Body of pancreas (tissue), 4 donors: ENCODE data around the gene IFI27L2. TPM values are rescaled to one million over a fixed set of nuclear protein-coding genes. Genes with fewer than 3 reads are reported as not detected.

ENCODE experiments used
- ATAC-seq: fragments of 150-250 bp; one replicate; pipeline ENCODE4 v1.9.1; 2016
- DNase-seq, 4 donors: peaks; one replicate each; pipeline ENCODE4 v3.0.0-alpha.2; 2019
- H3K27ac ChIP-seq, 4 donors: fragments of 200-600 bp; sonication (generic); 1 replicate in 3 of 4; 2 replicates in 1 of 4; pipeline versions ENCODE4 v1.5.1 to v1.6.1; 2016 to 2019; ENCODE audit warnings: mild to moderate bottlenecking in 1 of 4, mixed read lengths in 1 of 4, moderate library complexity in 1 of 4
- H3K27me3 ChIP-seq, 2 donors: fragments of 200-600 bp; sonication (generic); one replicate each; pipeline ENCODE4 v1.6.0; 2016; ENCODE audit warnings: mild to moderate bottlenecking in 1 of 2
- H3K36me3 ChIP-seq, 2 donors: fragments of 200-600 bp; sonication (generic); replicated peaks in 1 of 2; 2 replicates each; pipeline ENCODE4 v1.5.1; 2016; ENCODE audit warnings: low read depth in 2 of 2; ENCODE audit not compliant: insufficient read depth in 1 of 2
- H3K4me1 ChIP-seq: fragments of 200-600 bp; sonication (generic); one replicate; pipeline ENCODE4 v1.6.0; 2016
- H3K4me3 ChIP-seq, 2 donors: fragments of 200-600 bp; sonication (generic); 1 replicate in 1 of 2; 2 replicates in 1 of 2; pipeline ENCODE4 v1.5.1; 2016 to 2019
- H3K9me3 ChIP-seq, 3 donors: fragments of 200-600 bp; sonication (generic); 1 replicate in 2 of 3; 2 replicates in 1 of 3; pipeline ENCODE4 v1.5.1; 2016
- POLR2A ChIP-seq, 3 donors: fragments of 450-650 bp; IDR thresholded peaks; one replicate each; pipeline ENCODE4 v1.6.1; 2016; ENCODE audit warnings: antibody characterized with exemption in 3 of 3, mild to moderate bottlenecking in 2 of 3
- WGBS, 2 donors: methylation state at CpG; one replicate each; pipeline ENCODE4 v1.1.5; 2017; 5-methylcytosine and 5-hydroxymethylcytosine counted together
- intact Hi-C: fragments of 100-400 bp; cut with DNase I; formaldehyde crosslinking; loops from one replicate; pipeline ENCODE4 v1.15.1; 2023
- total RNA-seq, 2 donors: library from RNA; depleted of rRNA; stranded (reverse); fragments of >200 nt; gene quantifications; one replicate each; pipeline ENCODE4 v1.1.0, GENCODE V29; 2016
- TF ChIP-seq, protein P1 (sequence below), 7 experiments: fragments of 450-650 bp in 4 of 7; fragments of 200-600 bp in 3 of 7; sonication (generic) in 3 of 7; IDR thresholded peaks; one replicate each; pipeline ENCODE4 v1.5.1; 2016 to 2019; ENCODE audit warnings: antibody characterized with exemption in 7 of 7

IFI27L2 gene
- total RNA-seq, 2 donors from 2014 or later, result 12.7 to 66.3 TPM

DNA sequence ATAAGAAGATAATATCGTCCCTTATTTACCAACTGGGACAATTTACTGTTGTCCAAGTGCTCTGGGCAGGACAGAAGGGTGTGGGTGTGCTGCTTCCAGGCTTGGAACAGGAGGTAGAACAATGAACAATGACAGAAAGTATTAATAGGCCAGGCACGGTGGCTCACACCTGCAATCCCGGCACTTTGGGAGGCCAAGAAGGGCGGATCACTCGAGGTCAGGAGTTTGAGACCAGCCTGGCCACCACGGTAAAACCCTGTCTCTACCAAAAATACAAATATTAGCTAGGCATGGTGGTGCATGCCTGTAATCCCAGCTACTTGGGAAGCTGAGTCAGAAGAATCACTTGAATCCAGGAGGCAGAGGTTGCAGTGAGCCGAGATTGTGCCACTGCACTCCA lies 16.3 kb downstream of the IFI27L2 start:
- Histone ChIP-seq H3K27me3 (no peaks in the 10 kb centered on the region), H3K4me3 (no peak overlapping the region), H3K9me3 (no peaks in the 10 kb centered on the region), H3K36me3 (no peaks in the 10 kb centered on the region), H3K27ac (peak overlapping the region in 1 of 4 donors; percentile 14), H3K4me1 (peaks cover 9% of the 10 kb centered on the region)
- no peak for DNase-seq
- TF ChIP-seq, protein P1, sequence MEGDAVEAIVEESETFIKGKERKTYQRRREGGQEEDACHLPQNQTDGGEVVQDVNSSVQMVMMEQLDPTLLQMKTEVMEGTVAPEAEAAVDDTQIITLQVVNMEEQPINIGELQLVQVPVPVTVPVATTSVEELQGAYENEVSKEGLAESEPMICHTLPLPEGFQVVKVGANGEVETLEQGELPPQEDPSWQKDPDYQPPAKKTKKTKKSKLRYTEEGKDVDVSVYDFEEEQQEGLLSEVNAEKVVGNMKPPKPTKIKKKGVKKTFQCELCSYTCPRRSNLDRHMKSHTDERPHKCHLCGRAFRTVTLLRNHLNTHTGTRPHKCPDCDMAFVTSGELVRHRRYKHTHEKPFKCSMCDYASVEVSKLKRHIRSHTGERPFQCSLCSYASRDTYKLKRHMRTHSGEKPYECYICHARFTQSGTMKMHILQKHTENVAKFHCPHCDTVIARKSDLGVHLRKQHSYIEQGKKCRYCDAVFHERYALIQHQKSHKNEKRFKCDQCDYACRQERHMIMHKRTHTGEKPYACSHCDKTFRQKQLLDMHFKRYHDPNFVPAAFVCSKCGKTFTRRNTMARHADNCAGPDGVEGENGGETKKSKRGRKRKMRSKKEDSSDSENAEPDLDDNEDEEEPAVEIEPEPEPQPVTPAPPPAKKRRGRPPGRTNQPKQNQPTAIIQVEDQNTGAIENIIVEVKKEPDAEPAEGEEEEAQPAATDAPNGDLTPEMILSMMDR (IDR thresholded peaks at IDR 0.05), result no peak
- no peak for TF ChIP-seq POLR2A (IDR thresholded peaks at IDR 0.05)
- 76 to 82% methylated on average over 7 of the region's 7 CpGs for WGBS, 2 donors
- intact Hi-C loops, result no loop called here
- no peak for ATAC-seq

DNA sequence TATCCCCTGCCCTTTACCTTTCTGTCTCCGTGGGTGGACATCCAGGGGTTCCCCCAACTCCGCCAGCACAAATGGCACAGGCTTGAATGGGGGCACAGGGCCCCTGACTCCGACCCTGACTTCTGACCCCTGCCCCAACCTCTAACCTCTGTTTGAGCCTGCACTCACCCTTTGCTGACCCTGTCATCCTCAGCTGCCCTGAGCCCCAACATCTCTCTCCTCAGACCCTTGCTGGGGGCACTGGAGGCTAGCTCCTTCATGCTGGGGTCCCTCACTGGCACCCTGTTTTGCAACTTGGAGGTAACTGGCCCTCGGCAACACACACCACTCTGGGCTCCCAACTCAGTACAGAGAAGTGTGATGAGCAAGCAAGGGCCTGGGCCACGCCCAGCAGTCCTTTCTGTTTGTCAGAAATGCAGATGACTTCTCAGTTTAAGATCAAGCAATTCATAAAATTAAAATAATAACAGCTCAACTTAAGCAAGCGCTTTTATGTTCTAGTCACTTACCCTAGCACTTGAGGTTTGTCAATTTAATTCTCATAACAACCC lies 16.8 kb downstream of the IFI27L2 start:
- H3K36me3 ChIP-seq, result no peaks in the 10 kb centered on the region
- intact Hi-C loops, result no loop called here
- H3K9me3 ChIP-seq, result no peaks in the 10 kb centered on the region
- DNase-seq (no peak), ATAC-seq (no peak)
- H3K27ac ChIP-seq, result no peak overlapping the region
- peaks cover 9% of the 10 kb centered on the region for H3K4me1 ChIP-seq
- no peak overlapping the region for H3K4me3 ChIP-seq
- H3K27me3 ChIP-seq, result no peaks in the 10 kb centered on the region
- TF ChIP-seq, protein P1 (IDR thresholded peaks at IDR 0.05), result no peak
- no peak for TF ChIP-seq POLR2A (IDR thresholded peaks at IDR 0.05)
- 76 to 81% methylated on average over 6 of the region's 6 CpGs for WGBS, 2 donors

DNA sequence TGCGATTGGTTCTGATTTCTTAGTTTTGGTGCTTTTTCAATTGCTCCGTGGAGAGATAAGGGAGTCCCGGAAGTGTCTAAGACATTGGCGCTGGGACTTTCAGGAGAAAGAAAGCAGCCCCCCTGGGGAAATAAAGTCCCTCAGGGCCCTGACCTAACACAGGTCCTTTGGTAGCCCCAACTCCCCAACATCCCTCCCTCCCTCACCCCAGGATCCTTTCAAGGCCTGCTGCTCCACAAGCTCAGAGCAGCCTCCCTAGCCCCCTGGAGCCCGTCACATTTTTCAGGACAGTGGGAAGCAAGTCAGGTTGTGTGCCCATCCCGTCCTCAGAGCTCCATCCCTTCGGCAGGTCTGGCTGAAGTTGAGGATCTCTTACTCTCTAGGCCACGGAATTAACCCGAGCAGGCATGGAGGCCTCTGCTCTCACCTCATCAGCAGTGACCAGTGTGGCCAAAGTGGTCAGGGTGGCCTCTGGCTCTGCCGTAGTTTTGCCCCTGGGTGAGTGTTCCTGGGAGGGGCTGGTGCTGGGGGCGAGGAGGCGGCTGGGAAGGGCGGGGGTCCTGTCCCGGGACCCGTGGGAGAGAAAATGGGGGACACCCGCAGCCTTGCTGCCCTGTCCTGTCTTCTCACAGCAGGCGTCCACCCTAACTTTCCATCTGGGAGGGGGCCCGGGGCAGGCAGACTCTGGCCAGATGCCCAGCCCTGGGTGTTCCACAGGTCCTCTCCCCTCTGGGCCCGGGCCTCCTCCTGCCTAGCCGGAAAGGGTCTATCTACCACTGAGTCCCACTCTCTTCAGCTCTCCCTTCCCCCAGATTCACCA lies 17.9 kb downstream of the IFI27L2 start:
- no peaks in the 10 kb centered on the region for H3K36me3 ChIP-seq
- TF ChIP-seq, protein P1 (IDR thresholded peaks at IDR 0.05), result no peak
- no peak for TF ChIP-seq POLR2A (IDR thresholded peaks at IDR 0.05)
- H3K4me3 ChIP-seq, result no peak overlapping the region
- ATAC-seq (no peak), DNase-seq (no peak)
- H3K9me3 ChIP-seq, result no peaks in the 10 kb centered on the region
- H3K27me3 ChIP-seq, result no peaks in the 10 kb centered on the region
- 77% methylated on average over 11 to 19 of the region's 20 CpGs for WGBS, 2 donors
- H3K27ac ChIP-seq, result no peak overlapping the region
- peaks cover 9% of the 10 kb centered on the region for H3K4me1 ChIP-seq
- intact Hi-C loops, result no loop called here

DNA sequence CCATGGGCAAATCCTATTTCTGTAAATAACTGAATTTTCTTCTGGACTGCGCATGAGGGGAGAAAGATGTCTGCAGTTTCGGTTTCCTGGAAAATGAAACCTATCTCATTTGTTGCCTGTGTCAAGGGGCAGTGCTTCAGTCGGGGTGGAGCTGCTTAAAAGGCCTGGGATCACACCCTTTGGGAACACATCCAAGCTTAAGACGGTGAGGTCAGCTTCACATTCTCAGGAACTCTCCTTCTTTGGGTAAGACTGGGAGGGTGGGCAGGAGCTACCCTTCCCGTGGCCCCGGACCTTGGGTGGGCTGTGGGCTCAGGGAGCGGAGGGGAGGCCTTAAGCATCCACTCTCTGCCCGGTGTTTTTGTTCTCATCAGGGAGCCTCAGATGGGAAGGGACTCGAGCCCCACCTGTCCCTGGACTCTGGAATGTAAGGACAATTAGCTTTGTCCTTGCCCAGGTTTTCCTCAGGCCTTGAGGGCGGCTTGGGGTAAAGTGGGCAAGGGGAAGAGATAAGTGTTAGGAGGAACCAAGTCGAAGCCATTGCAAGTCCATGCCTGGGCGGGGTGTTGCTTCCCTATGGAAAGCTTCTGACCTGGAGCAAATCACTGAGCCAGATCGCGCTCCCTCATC lies 18.7 kb downstream of the IFI27L2 start, which contains the start of gene IFI27:
TSS of gene IFI27 (plus strand) at position 185 of the 630 bp plus-strand sequence.
- no peak within 1 kb of the TSS for H3K4me3 ChIP-seq
- TF ChIP-seq POLR2A (IDR thresholded peaks at IDR 0.05), result peak in 2 of 3 donors; percentile 37 to 43
- TF ChIP-seq, protein P1 (IDR thresholded peaks at IDR 0.05), result no peak
- H3K27ac ChIP-seq, result peak within 1 kb of the TSS in 1 of 4 donors; percentile 21
- DNase-seq, result peak in 2 of 4 donors; percentile 25 to 26
- intact Hi-C loops, result no loop called here
- H3K9me3 ChIP-seq, result no peaks in the 10 kb centered on the region
- peak; percentile 39 for ATAC-seq
- peaks cover 9% of the 10 kb centered on the region for H3K4me1 ChIP-seq
- no peaks in the 10 kb centered on the region for H3K27me3 ChIP-seq
- H3K36me3 ChIP-seq, result no peaks in the 10 kb centered on the region
- WGBS, 2 donors, result 71 to 74% methylated on average over 9 to 14 of the region's 14 CpGs
